Heart left ventricle (tissue), 16 donors: ENCODE measurements around the gene DYSF. TPM values are rescaled to one million over a fixed set of nuclear protein-coding genes. Genes with fewer than 3 reads are reported as not detected.

ENCODE experiments used
- ATAC-seq, 4 donors: fragments of 200-7000 bp; cut with Tn5 transposase; one replicate each; pipeline ENCODE4 v1.9.1; 2020 to 2022; ENCODE audit warnings: moderate library complexity in 4 of 4, mild to moderate bottlenecking in 3 of 4, moderate number of reproducible peaks in 1 of 4
- DNase-seq, 5 donors: peaks; one replicate each; pipeline ENCODE4 v3.0.0-alpha.2; 2020
- H3K27ac ChIP-seq, 12 donors: fragments of 200-600 bp; sonication (generic) in 4 of 12; one replicate each; pipeline versions ENCODE4 v1.5.0 to v1.8.0; 2016 to 2022; ENCODE audit warnings: mild to moderate bottlenecking in 2 of 12
- H3K27me3 ChIP-seq, 9 donors: fragments of 200-600 bp; sonication (generic) in 2 of 9; one replicate each; pipeline versions ENCODE4 v1.5.1 to v1.8.0; 2016 to 2022; ENCODE audit warnings: mild to moderate bottlenecking in 3 of 9
- H3K36me3 ChIP-seq, 9 donors: fragments of 200-600 bp; sonication (generic) in 2 of 9; one replicate each; pipeline versions ENCODE4 v1.5.0 to v1.8.0; 2018 to 2022; ENCODE audit warnings: mild to moderate bottlenecking in 2 of 9
- H3K4me1 ChIP-seq, 12 donors: fragments of 200-600 bp; sonication (generic) in 4 of 12; one replicate each; pipeline versions ENCODE4 v1.5.0 to v1.8.0; 2016 to 2022; ENCODE audit warnings: mild to moderate bottlenecking in 3 of 12
- H3K4me3 ChIP-seq, 12 donors: fragments of 200-600 bp; sonication (generic) in 4 of 12; one replicate each; pipeline versions ENCODE4 v1.5.0 to v1.8.0; 2017 to 2022; ENCODE audit warnings: mild to moderate bottlenecking in 9 of 12, moderate library complexity in 4 of 12
- H3K9me3 ChIP-seq, 12 donors: fragments of 200-600 bp; sonication (generic) in 4 of 12; one replicate each; pipeline versions ENCODE4 v1.5.0 to v1.8.0; 2016 to 2022; ENCODE audit warnings: mild to moderate bottlenecking in 1 of 12
- CTCF ChIP-seq, 12 donors: fragments of 200-600 bp; sonication (generic) in 4 of 12; IDR thresholded peaks; one replicate each; pipeline versions ENCODE4 v1.5.0 to v1.8.0; 2018 to 2022; ENCODE audit warnings: antibody characterized with exemption in 12 of 12, mild to moderate bottlenecking in 5 of 12
- POLR2A ChIP-seq, 2 donors: fragments of 450-650 bp; IDR thresholded peaks; one replicate each; pipeline ENCODE4 v1.6.1; 2017; ENCODE audit warnings: antibody characterized with exemption in 2 of 2, mild to moderate bottlenecking in 2 of 2, moderate library complexity in 2 of 2
- WGBS, 4 donors: extraction: QIAGEN DNeasy Blood & Tissue Kit in 2 of 4; methylation state at CpG; one replicate each; pipeline versions ENCODE4 v1.1.5 to v1.1.7; 2013 to 2018; 5-methylcytosine and 5-hydroxymethylcytosine counted together
- intact Hi-C, 10 donors: fragments of 100-400 bp; cut with DNase I; formaldehyde crosslinking; loops; one replicate each; pipeline versions ENCODE4 v1.11.1 to v1.14.2; 2022
- polyA plus RNA-seq, 2 donors: library from polyadenylated mRNA; stranded (reverse); fragments of 200-250 nt; gene quantifications; one replicate each; pipeline ENCODE4 v1.2.3, GENCODE V29; 2013
- total RNA-seq, 9 donors: library from RNA; depleted of rRNA in 2 of 9; stranded (reverse); fragments of >200 nt in 2 of 9; fragmentation: NEBNext Ultra II Directional in 3 of 9; extraction: Animal tissue kit (Norgen Biotek cat#: 25700) in 3 of 9; gene quantifications; one replicate each; pipeline versions ENCODE4 v1.1.0 to v1.2.4, GENCODE V29; 2016 to 2023
- donor health status: ischemic (EF 13 %, LVEDD 7.1; RV severe dilation, severe dysfunction).
- donor health status: healthy with polysubstance abuse.
- donor health status: DM: no; HTN: yes; CAD: no.
- donor health status: DM: no; HTN: no; CAD: no.
- donor health status: ischemic (EF 25% LVEDD 6.9; RV normal size, moderate dysfunction).
- donor health status: ischemic (EF 25% LVEDD 5.7; RV mildly dilated, moderate dysfunction).
- donor health status: healthy.
- donor health status: DM: yes; HTN: yes; CAD: no.
- donor health status: ischemic (EF 35%, LVEDD 5.7; RV mildly dilated, moderate dysfunction).
- donor health status: nonischemic (EF 11% LVEDD 7.7; RV severe dilation, severe dysfunction).
- donor health status: DM: yes; HTN: yes; CAD: no.
- donor health status: PGD.
- donor health status: ischemic (EF 29% LVEDD 5.4; RV normal size, mild dysfunction).
- donor health status: nonischemic (EF 23%, LVEDD 6.1; RV moderate dilation, normal function).

The DYSF gene
- total and polyA plus RNA-seq, 11 donors: 25.5 to 99.9 (median 78.6) TPM

DNA sequence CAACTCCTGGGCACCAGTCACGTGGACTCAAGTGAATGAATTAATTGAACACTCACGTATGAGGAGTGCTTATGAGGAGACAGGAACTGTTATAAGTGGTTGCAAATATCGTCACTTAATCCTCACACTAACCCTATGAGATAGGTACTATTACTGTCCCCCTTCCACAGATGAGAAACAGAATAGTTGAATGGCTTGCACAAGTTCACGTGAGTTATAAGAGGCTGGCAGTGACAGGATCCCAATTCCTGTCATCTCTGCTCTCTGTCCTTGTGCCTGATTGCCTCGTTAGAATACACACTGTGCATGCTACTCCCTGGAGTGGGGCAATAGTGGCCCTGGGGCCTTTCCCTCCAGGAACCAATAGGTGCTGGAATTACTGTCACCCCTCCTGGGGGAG lies 253.5 kb downstream of the DYSF start:
- H3K4me1 ChIP-seq: peaks cover 0 to 59% (median 33%) of the 10 kb centered on the region in 12 donors
- H3K27ac ChIP-seq: peak overlapping the region in 5 of 12 donors; percentile 6 to 66 (median 50)
- ATAC-seq (peak; percentile 71 to 80 (median 78)), DNase-seq (peak in 1 of 5 donors; percentile 54)
- H3K36me3 ChIP-seq: no peaks in the 10 kb centered on the region
- H3K27me3 ChIP-seq: no peaks in the 10 kb centered on the region
- intact Hi-C loops: loop anchor here in 1 of 10 donors (10.0 kb wide), 1 partner anchor 92 kb away; no protein-coding TSS in a partner anchor
- no peaks in the 10 kb centered on the region for H3K9me3 ChIP-seq
- no peak overlapping the region for H3K4me3 ChIP-seq
- 52 to 76% (median 65%) methylated on average over 5 of the region's 5 CpGs for WGBS, 4 donors
- TF ChIP-seq CTCF (IDR thresholded peaks at IDR 0.05): no peak
- no peak for TF ChIP-seq POLR2A (IDR thresholded peaks at IDR 0.05)

GRCh38 chr2:71710367-71711132 lies 257.2 kb downstream of the DYSF start:
- DNase-seq (no peak), ATAC-seq (no peak)
- Histone ChIP-seq H3K27ac (no peak overlapping the region), H3K4me1 (peaks cover 0 to 46% (median 14%) of the 10 kb centered on the region in 12 donors), H3K9me3 (no peaks in the 10 kb centered on the region), H3K27me3 (no peaks in the 10 kb centered on the region), H3K4me3 (no peak overlapping the region), H3K36me3 (no peaks in the 10 kb centered on the region)
- intact Hi-C loops: loop anchor here in 1 of 10 donors (5.0 kb wide), 1 partner anchor 37 kb away; no protein-coding TSS in a partner anchor
- TF ChIP-seq CTCF (IDR thresholded peaks at IDR 0.05) (no peak), POLR2A (IDR thresholded peaks at IDR 0.05) (no peak)
- 32 to 48% (median 41%) methylated on average over 10 of the region's 10 CpGs for WGBS, 4 donors

GRCh38 chr2:71711133-71711855 lies 257.9 kb downstream of the DYSF start:
- Histone ChIP-seq H3K27ac (no peak overlapping the region), H3K36me3 (no peaks in the 10 kb centered on the region), H3K27me3 (no peaks in the 10 kb centered on the region), H3K9me3 (no peaks in the 10 kb centered on the region), H3K4me1 (peaks cover 0 to 47% (median 17%) of the 10 kb centered on the region in 12 donors), H3K4me3 (no peak overlapping the region)
- intact Hi-C loops: loop anchor here in 1 of 10 donors (5.0 kb wide), 1 partner anchor 36 kb away; no protein-coding TSS in a partner anchor
- no peak for ATAC-seq
- DNase-seq: peak in 1 of 5 donors; percentile 31
- 64 to 67% (median 66%) methylated on average over 8 of the region's 8 CpGs for WGBS, 4 donors
- TF ChIP-seq CTCF (IDR thresholded peaks at IDR 0.05) (no peak), POLR2A (IDR thresholded peaks at IDR 0.05) (no peak)
